Measurements from ENCODE around the gene NFIB. TPM values are rescaled to one million over a fixed set of nuclear protein-coding genes. Genes with fewer than 3 reads are reported as not detected.

The NFIB gene
- polyA plus RNA-seq, 1 of the 3 experiments (the other 2 are of a cell fraction), result 9.2 TPM

DNA sequence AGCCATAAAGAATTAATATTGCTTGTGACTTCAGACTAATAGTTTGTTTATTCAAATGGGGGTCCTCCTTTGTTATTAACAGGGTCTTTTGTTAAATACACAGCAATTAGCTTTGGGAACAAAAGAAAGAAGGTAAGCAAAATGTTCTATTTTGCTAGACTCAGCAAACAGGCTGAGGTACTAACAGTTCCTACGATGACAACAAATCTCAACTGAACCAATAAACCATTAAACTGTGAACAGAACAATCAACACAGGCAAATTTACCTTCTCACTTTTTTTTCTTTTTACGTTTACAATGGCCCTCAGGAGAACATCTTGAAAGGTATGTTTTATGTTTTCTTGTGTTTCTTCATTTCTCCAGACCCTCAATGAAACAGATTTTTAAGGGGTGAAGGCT is 207.2 kb downstream of the NFIB start:
- WGBS (ENCODE audit: low lambda C conversion rate), result 91% methylated on average over 2 of the region's 2 CpGs
- CTCF ChIA-PET, result no interaction called here

DNA sequence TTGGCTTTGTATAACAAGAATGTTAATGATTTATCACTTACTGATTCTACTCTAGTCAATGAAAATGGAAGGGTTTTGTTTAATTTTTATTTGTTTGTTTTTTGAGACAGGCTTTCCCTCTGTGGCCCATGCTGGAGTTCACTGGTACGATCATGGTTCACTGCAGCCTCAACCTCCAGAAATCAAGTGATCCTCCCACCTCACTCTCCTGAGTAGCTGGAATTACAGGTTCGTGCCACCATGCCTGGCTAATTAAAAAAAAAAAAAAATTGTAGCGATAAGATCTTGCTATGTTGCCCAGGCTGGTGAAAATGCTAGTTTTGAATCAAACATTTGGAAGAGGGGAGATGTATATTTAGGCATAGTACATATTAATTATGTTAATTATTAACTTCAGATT is 209.4 kb downstream of the NFIB start:
- Histone ChIP-seq H3K9me3 (no peaks in the 10 kb centered on the region), H2AFZ (ENCODE audit: low read depth) (no peak overlapping the region), H3K79me2 (ENCODE audit: insufficient read depth) (no peaks in the 10 kb centered on the region; the same call in 1 of the 2 replicates), H3K9me2 (no peaks in the 10 kb centered on the region), H3K4me3 (ENCODE audit: low read depth in 2 of 2, low read length in 1 of 2) (no peak overlapping the region), H3F3A (replicated peaks; ENCODE audit: insufficient read depth) (peaks cover 11% of the 10 kb centered on the region), H3K4me1 (ENCODE audit: control insufficient read depth in 1 of 2, insufficient read depth in 2 of 2, low read depth in 1 of 2, low read length in 1 of 2) (peaks cover 0 to 13% of the 10 kb centered on the region in 2 experiments; a peak in 2 of 4 replicates), H3K27ac (ENCODE audit: low read depth in 2 of 2, low read length in 1 of 2) (no peak overlapping the region), H3K27me3 (ENCODE audit: insufficient read depth) (no peaks in the 10 kb centered on the region), H3K4me2 (no peak overlapping the region), H4K20me1 (ENCODE audit: insufficient read depth) (no peaks in the 10 kb centered on the region), H3K9ac (no peak overlapping the region), H3K36me3 (replicated peaks in 1 of 2; ENCODE audit: control insufficient read depth in 1 of 2, insufficient read depth in 2 of 2, low read length in 1 of 2) (peaks cover 24 to 40% of the 10 kb centered on the region in 2 experiments)
- WGBS (ENCODE audit: low lambda C conversion rate), result 96% methylated on average over 3 of the region's 3 CpGs
- TF ChIP-seq, protein P1, sequence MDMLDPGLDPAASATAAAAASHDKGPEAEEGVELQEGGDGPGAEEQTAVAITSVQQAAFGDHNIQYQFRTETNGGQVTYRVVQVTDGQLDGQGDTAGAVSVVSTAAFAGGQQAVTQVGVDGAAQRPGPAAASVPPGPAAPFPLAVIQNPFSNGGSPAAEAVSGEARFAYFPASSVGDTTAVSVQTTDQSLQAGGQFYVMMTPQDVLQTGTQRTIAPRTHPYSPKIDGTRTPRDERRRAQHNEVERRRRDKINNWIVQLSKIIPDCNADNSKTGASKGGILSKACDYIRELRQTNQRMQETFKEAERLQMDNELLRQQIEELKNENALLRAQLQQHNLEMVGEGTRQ (IDR thresholded peaks at IDR 0.05; ENCODE audit: borderline replicate concordance, low read depth, low read length), result no peak
- no peak for TF ChIP-seq TCF12 (IDR thresholded peaks at IDR 0.05)
- TF ChIP-seq, protein P2, sequence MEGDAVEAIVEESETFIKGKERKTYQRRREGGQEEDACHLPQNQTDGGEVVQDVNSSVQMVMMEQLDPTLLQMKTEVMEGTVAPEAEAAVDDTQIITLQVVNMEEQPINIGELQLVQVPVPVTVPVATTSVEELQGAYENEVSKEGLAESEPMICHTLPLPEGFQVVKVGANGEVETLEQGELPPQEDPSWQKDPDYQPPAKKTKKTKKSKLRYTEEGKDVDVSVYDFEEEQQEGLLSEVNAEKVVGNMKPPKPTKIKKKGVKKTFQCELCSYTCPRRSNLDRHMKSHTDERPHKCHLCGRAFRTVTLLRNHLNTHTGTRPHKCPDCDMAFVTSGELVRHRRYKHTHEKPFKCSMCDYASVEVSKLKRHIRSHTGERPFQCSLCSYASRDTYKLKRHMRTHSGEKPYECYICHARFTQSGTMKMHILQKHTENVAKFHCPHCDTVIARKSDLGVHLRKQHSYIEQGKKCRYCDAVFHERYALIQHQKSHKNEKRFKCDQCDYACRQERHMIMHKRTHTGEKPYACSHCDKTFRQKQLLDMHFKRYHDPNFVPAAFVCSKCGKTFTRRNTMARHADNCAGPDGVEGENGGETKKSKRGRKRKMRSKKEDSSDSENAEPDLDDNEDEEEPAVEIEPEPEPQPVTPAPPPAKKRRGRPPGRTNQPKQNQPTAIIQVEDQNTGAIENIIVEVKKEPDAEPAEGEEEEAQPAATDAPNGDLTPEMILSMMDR (IDR thresholded peaks at IDR 0.05), result no peak
- TF ChIP-seq GATA2 (CRISPR knock-in tag; IDR thresholded peaks at IDR 0.05), result no peak
- TF ChIP-seq YY1 (IDR thresholded peaks at IDR 0.05; ENCODE audit: low read depth), result no peak
- TF ChIP-seq TEAD4 (IDR thresholded peaks at IDR 0.05; ENCODE audit: borderline replicate concordance, insufficient read depth), result no peak
- TF ChIP-seq, protein P3, sequence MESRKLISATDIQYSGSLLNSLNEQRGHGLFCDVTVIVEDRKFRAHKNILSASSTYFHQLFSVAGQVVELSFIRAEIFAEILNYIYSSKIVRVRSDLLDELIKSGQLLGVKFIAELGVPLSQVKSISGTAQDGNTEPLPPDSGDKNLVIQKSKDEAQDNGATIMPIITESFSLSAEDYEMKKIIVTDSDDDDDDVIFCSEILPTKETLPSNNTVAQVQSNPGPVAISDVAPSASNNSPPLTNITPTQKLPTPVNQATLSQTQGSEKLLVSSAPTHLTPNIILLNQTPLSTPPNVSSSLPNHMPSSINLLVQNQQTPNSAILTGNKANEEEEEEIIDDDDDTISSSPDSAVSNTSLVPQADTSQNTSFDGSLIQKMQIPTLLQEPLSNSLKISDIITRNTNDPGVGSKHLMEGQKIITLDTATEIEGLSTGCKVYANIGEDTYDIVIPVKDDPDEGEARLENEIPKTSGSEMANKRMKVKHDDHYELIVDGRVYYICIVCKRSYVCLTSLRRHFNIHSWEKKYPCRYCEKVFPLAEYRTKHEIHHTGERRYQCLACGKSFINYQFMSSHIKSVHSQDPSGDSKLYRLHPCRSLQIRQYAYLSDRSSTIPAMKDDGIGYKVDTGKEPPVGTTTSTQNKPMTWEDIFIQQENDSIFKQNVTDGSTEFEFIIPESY (IDR thresholded peaks at IDR 0.05; ENCODE audit: borderline replicate concordance, low read depth), result no peak
- TF ChIP-seq GABPA (IDR thresholded peaks at IDR 0.05; ENCODE audit: low read depth), result no peak
- TF ChIP-seq MXI1 (IDR thresholded peaks at IDR 0.05; ENCODE audit: low read depth, low read length), result no peak
- no peak for TF ChIP-seq POLR2AphosphoS5 (IDR thresholded peaks at IDR 0.05; ENCODE audit: low read depth, low read length)
- no peak for TF ChIP-seq FOXM1 (IDR thresholded peaks at IDR 0.05; ENCODE audit: low read depth)
- POLR2A ChIA-PET, result no interaction called here
- no peak for DNase-seq
- CTCF ChIA-PET, result no interaction called here

More for the DNA sequence above, 207.2 kb downstream of the NFIB start:
- H4K20me1 ChIP-seq (ENCODE audit: insufficient read depth), result no peaks in the 10 kb centered on the region
- no peak overlapping the region for H3K9ac ChIP-seq
- H3K27me3 ChIP-seq (ENCODE audit: insufficient read depth), result no peaks in the 10 kb centered on the region
- H3K4me3 ChIP-seq (ENCODE audit: low read depth in 2 of 2, low read length in 1 of 2), result no peak overlapping the region
- DNase-seq, result no peak
- peaks cover 31 to 49% of the 10 kb centered on the region in 2 experiments for H3K36me3 ChIP-seq (replicated peaks in 1 of 2; ENCODE audit: control insufficient read depth in 1 of 2, insufficient read depth in 2 of 2, low read length in 1 of 2)
- no peak overlapping the region for H2AFZ ChIP-seq (ENCODE audit: low read depth)
- H3K4me2 ChIP-seq, result no peak overlapping the region
- TF ChIP-seq, protein P4, sequence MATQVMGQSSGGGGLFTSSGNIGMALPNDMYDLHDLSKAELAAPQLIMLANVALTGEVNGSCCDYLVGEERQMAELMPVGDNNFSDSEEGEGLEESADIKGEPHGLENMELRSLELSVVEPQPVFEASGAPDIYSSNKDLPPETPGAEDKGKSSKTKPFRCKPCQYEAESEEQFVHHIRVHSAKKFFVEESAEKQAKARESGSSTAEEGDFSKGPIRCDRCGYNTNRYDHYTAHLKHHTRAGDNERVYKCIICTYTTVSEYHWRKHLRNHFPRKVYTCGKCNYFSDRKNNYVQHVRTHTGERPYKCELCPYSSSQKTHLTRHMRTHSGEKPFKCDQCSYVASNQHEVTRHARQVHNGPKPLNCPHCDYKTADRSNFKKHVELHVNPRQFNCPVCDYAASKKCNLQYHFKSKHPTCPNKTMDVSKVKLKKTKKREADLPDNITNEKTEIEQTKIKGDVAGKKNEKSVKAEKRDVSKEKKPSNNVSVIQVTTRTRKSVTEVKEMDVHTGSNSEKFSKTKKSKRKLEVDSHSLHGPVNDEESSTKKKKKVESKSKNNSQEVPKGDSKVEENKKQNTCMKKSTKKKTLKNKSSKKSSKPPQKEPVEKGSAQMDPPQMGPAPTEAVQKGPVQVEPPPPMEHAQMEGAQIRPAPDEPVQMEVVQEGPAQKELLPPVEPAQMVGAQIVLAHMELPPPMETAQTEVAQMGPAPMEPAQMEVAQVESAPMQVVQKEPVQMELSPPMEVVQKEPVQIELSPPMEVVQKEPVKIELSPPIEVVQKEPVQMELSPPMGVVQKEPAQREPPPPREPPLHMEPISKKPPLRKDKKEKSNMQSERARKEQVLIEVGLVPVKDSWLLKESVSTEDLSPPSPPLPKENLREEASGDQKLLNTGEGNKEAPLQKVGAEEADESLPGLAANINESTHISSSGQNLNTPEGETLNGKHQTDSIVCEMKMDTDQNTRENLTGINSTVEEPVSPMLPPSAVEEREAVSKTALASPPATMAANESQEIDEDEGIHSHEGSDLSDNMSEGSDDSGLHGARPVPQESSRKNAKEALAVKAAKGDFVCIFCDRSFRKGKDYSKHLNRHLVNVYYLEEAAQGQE (IDR thresholded peaks at IDR 0.05; ENCODE audit: low read depth, low read length), result no peak
- H3K9me2 ChIP-seq, result no peaks in the 10 kb centered on the region
- no peaks in the 10 kb centered on the region; the same call in 1 of the 2 replicates for H3K79me2 ChIP-seq (ENCODE audit: insufficient read depth)
- peaks cover 13% of the 10 kb centered on the region for H3F3A ChIP-seq (replicated peaks; ENCODE audit: insufficient read depth)
- H3K27ac ChIP-seq (ENCODE audit: low read depth in 2 of 2, low read length in 1 of 2), result peak overlapping the region in 1 of 2 experiments; percentile 50; a peak in 2 of 4 replicates
- no peaks in the 10 kb centered on the region for H3K9me3 ChIP-seq
- H3K4me1 ChIP-seq (ENCODE audit: control insufficient read depth in 1 of 2, insufficient read depth in 2 of 2, low read depth in 1 of 2, low read length in 1 of 2), result peaks cover 0 to 14% of the 10 kb centered on the region in 2 experiments; a peak in 2 of 4 replicates
- POLR2A ChIA-PET, result no interaction called here

All from SK-N-SH (cell line).